Keratinocyte (primary cell): ENCODE data around the gene FBXO33. TPM values are rescaled to one million over a fixed set of nuclear protein-coding genes. Genes with fewer than 3 reads are reported as not detected.

Experiments
- DNase-seq: peaks from one replicate; pipeline ENCODE4 v3.0.0-alpha.2; 2011; ENCODE audit warnings: low read depth, missing footprints, low spot score
- FAIRE-seq: peaks from 2 replicates; lab custom pipeline; 2011; peaks lifted over from hg19 to GRCh38; lab: Jason Lieb, UNC
- H2AFZ ChIP-seq: 2 replicates; pipeline ENCODE4 v1.6.0; 2012; ENCODE audit warnings: low read length, control low read depth, inconsistent platforms; ENCODE audit not compliant: control insufficient read depth
- H3K27ac ChIP-seq: 2 replicates; pipeline ENCODE4 v1.5.1; 2011; ENCODE audit warnings: low read length; ENCODE audit not compliant: control insufficient read depth, insufficient read depth
- H3K27me3 ChIP-seq: 3 replicates; pipeline ENCODE4 v1.6.0; 2011; ENCODE audit warnings: low read length; ENCODE audit not compliant: control insufficient read depth, insufficient read depth; ENCODE audit errors: extremely low read depth
- H3K36me3 ChIP-seq, 2 experiments: 2 replicates in 1 of 2; 3 replicates in 1 of 2; pipeline ENCODE4 v1.5.1; 2011; ENCODE audit warnings: low read length in 2 of 2, mild to moderate bottlenecking in 1 of 2; ENCODE audit not compliant: control insufficient read depth in 2 of 2, insufficient read depth in 2 of 2; ENCODE audit errors: extremely low read depth in 1 of 2
- H3K4me1 ChIP-seq: 3 replicates; pipeline ENCODE4 v1.5.1; 2011; ENCODE audit warnings: low read length; ENCODE audit not compliant: control insufficient read depth, insufficient read depth; ENCODE audit errors: extremely low read depth
- H3K4me2 ChIP-seq: 3 replicates; pipeline ENCODE4 v1.6.0; 2011; ENCODE audit warnings: low read depth, low read length; ENCODE audit not compliant: control insufficient read depth, insufficient read depth; ENCODE audit errors: extremely low read depth
- H3K4me3 ChIP-seq, 3 experiments: fragments of 200-600 bp in 1 of 3; sonication (generic) in 1 of 3; 2 replicates in 2 of 3; 3 replicates in 1 of 3; pipeline ENCODE4 v1.5.1; 2011 to 2016; ENCODE audit warnings: low read length in 3 of 3, mild to moderate bottlenecking in 3 of 3, control low read depth in 2 of 3, inconsistent platforms in 1 of 3, low read depth in 1 of 3, mixed read lengths in 1 of 3, mixed run types in 1 of 3, moderate library complexity in 1 of 3; ENCODE audit not compliant: control insufficient read depth in 2 of 3, insufficient read depth in 2 of 3; ENCODE audit errors: extremely low read depth in 1 of 3
- H3K79me2 ChIP-seq: 2 replicates; pipeline ENCODE4 v1.6.0; 2012; ENCODE audit warnings: low read length; ENCODE audit not compliant: control insufficient read depth, insufficient read depth
- H3K9ac ChIP-seq: 3 replicates; pipeline ENCODE4 v1.6.0; 2011; ENCODE audit warnings: low read length; ENCODE audit not compliant: control insufficient read depth, insufficient read depth; ENCODE audit errors: extremely low read depth
- H3K9me1 ChIP-seq: 3 replicates; pipeline ENCODE4 v1.6.0; 2011; ENCODE audit warnings: low read length; ENCODE audit not compliant: control insufficient read depth, insufficient read depth; ENCODE audit errors: extremely low read depth
- H3K9me3 ChIP-seq: 2 replicates; pipeline ENCODE4 v1.5.1; 2012; ENCODE audit warnings: low read depth, low read length; ENCODE audit not compliant: control insufficient read depth
- H4K20me1 ChIP-seq: 3 replicates; pipeline ENCODE4 v1.6.0; 2011; ENCODE audit warnings: low read length; ENCODE audit not compliant: control insufficient read depth, insufficient read depth; ENCODE audit errors: extremely low read depth
- CTCF ChIP-seq, 3 experiments: IDR thresholded peaks in 1 of 3; conservative IDR thresholded peaks in 1 of 3; optimal IDR thresholded peaks in 1 of 3; 2 replicates in 2 of 3; 3 replicates in 1 of 3; pipeline versions ENCODE3 to v1.5.1; 2011; ENCODE audit warnings: low read length in 3 of 3, mild to moderate bottlenecking in 3 of 3, moderate library complexity in 2 of 3, control low read depth in 1 of 3, inconsistent platforms in 1 of 3; ENCODE audit not compliant: insufficient read depth in 2 of 3; ENCODE audit errors: extremely low read depth in 1 of 3
- EZH2 ChIP-seq: IDR thresholded peaks from one replicate; pipeline ENCODE4 v1.6.1; 2012; ENCODE audit warnings: inconsistent platforms, mild to moderate bottlenecking, low read length, moderate library complexity
- dilution Hi-C: fragments of 300-500 bp; cut with MboI; formaldehyde crosslinking; loops from one replicate; pipeline ENCODE4 v1.7.0; 2020; ENCODE audit warnings: low sequenced_read_pairs; ENCODE audit not compliant: extremely low pct_ligation_motif_present
- polyA plus RNA-seq, 5 experiments: library from polyadenylated mRNA; depleted of rRNA in 3 of 5; stranded (reverse) in 3 of 5; stranded (forward) in 1 of 5; unstranded in 1 of 5; fragments of >200 nt; gene quantifications; 1 replicate in 1 of 5; 2 replicates in 3 of 5; 3 replicates in 1 of 5; pipeline versions ENCODE4 v1.2.1 to v1.2.3, GENCODE V29; 2011 to 2012; ENCODE audit warnings: missing spikeins in 2 of 5, low read depth in 1 of 5, low replicate concordance in 1 of 5

FBXO33 gene
- polyA plus RNA-seq, 1 donor (not counting 4 experiments of a cell fraction or from before 2014, with no cell fraction given) = 12.0 TPM

GRCh38 chr14:39370415-39370814 lies 61.8 kb downstream of the FBXO33 start:
- TF ChIP-seq CTCF (optimal IDR thresholded peaks at IDR 0.05 in 1 of 3, IDR thresholded peaks at IDR 0.05 in 1 of 3, conservative IDR thresholded peaks at IDR 0.05 in 1 of 3; ENCODE audit: extremely low read depth in 1 of 3, insufficient read depth in 2 of 3, low read length in 3 of 3) (no peak), EZH2 (no peak)
- Histone ChIP-seq H3K36me3 (peaks cover 0 to 6% of the 10 kb centered on the region in 2 experiments), H3K27ac (no peak overlapping the region), H3K79me2 (no peaks in the 10 kb centered on the region), H2AFZ (no peak overlapping the region), H4K20me1 (no peaks in the 10 kb centered on the region), H3K4me2 (no peak overlapping the region), H3K9me1 (no peaks in the 10 kb centered on the region), H3K9ac (no peak overlapping the region), H3K27me3 (no peaks in the 10 kb centered on the region), H3K4me1 (peaks cover 3% of the 10 kb centered on the region), H3K9me3 (no peaks in the 10 kb centered on the region), H3K4me3 (no peak overlapping the region)
- FAIRE-seq (no peak), DNase-seq (no peak)
- dilution Hi-C loops = no loop called here

DNA sequence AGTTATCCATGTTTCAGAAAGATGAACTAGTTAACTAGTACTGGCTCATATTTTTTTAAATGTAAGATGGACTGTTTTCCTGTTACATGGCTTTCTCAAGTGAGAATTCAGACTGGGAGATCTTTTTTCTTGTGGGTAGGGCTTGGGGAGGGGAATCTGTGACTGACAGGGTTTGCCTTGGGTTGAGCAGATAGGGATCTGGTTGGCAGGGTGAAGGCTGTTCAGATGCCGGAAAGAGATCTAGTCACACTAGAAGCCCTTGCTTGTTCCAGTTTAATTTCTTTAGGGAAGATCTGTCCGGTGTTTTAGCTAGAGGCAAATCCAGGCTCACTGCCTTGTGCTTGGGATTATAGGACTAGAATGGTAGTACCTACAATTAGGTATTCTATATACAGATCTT lies 63.2 kb downstream of the FBXO33 start:
- H3K4me3 ChIP-seq = no peak overlapping the region
- no peaks in the 10 kb centered on the region for H3K9me3 ChIP-seq
- no peaks in the 10 kb centered on the region for H3K9me1 ChIP-seq
- no peak overlapping the region for H3K9ac ChIP-seq
- H2AFZ ChIP-seq = no peak overlapping the region
- dilution Hi-C loops = no loop called here
- no peak for FAIRE-seq
- no peaks in the 10 kb centered on the region for H4K20me1 ChIP-seq
- H3K27ac ChIP-seq = no peak overlapping the region
- TF ChIP-seq EZH2 (no peak), CTCF (optimal IDR thresholded peaks at IDR 0.05 in 1 of 3, IDR thresholded peaks at IDR 0.05 in 1 of 3, conservative IDR thresholded peaks at IDR 0.05 in 1 of 3; ENCODE audit: extremely low read depth in 1 of 3, insufficient read depth in 2 of 3, low read length in 3 of 3) (no peak)
- H3K4me2 ChIP-seq = no peak overlapping the region
- H3K27me3 ChIP-seq = no peaks in the 10 kb centered on the region
- no peaks in the 10 kb centered on the region for H3K79me2 ChIP-seq
- peaks cover 0 to 6% of the 10 kb centered on the region in 2 experiments for H3K36me3 ChIP-seq
- H3K4me1 ChIP-seq = no peaks in the 10 kb centered on the region
- DNase-seq = no peak
